Left renal pelvis (tissue), 4 donors: Measurements from ENCODE around the gene RASGRP2. TPM values are rescaled to one million over a fixed set of nuclear protein-coding genes. Genes with fewer than 3 reads are reported as not detected.

Source experiments
- DNase-seq, 4 donors: peaks; one replicate each; pipeline ENCODE4 v3.0.0-alpha.2; 2013; ENCODE audit warnings: low read depth in 4 of 4, low spot score in 3 of 4
- polyA plus RNA-seq, 4 donors: library from polyadenylated mRNA; unstranded; fragments of 120-200 nt; gene quantifications; one replicate each; pipeline ENCODE4 v1.2.1, GENCODE V29; 2013; ENCODE audit not compliant: insufficient read length in 4 of 4

RASGRP2 gene
- polyA plus RNA-seq, 4 donors, result 4.1 to 7.7 (median 6.3) TPM

GRCh38 chr11:64772303-64773018 lies 28.5 kb upstream of the RASGRP2 start:
- no peak for DNase-seq

GRCh38 chr11:64771861-64772260 lies 27.9 kb upstream of the RASGRP2 start:
- no peak for DNase-seq

DNA sequence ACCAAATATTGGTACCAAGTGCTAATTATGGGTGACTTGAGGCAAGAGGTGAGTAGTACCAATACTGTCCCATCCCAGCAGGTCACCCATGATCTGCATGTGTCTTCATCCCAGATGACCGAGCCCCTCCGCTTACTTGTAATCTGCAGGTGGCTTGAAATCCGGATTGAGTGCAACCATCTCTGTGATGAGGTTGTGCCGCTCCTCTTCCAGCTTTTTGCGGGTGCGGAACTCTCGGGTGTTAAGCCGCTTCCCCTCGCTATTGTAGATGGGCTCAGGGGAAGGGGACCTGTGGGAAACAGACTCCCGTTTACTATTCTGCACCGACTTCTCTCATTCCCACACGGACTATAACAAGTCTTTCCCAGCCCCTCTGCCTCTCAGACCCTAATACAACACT lies 26.2 kb upstream of the RASGRP2 start:
- DNase-seq, result no peak

DNA sequence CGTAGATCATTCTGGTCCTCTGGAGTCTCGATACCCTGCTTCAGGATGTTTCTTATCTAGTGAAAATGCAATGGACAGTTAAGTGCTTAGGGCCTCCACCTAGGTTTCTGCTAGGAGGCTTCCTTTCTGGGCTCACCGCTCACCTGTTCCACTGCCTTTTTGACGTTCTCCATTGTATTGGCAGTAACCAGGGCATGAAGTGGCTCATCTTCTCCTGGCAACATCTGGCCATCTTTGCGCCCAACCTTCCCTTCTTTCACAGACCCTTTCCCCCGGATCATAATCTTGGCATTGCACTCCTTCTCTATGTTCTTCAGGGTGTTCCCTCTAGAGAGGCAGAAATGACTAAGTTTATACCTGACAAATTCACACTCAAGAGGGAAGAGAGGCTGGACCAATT lies 25.3 kb upstream of the RASGRP2 start:
- DNase-seq, result no peak

- no peak for DNase-seq
These were observed 24.4 kb upstream of the RASGRP2 start for GRCh38 chr11:64768300-64768694.

DNA sequence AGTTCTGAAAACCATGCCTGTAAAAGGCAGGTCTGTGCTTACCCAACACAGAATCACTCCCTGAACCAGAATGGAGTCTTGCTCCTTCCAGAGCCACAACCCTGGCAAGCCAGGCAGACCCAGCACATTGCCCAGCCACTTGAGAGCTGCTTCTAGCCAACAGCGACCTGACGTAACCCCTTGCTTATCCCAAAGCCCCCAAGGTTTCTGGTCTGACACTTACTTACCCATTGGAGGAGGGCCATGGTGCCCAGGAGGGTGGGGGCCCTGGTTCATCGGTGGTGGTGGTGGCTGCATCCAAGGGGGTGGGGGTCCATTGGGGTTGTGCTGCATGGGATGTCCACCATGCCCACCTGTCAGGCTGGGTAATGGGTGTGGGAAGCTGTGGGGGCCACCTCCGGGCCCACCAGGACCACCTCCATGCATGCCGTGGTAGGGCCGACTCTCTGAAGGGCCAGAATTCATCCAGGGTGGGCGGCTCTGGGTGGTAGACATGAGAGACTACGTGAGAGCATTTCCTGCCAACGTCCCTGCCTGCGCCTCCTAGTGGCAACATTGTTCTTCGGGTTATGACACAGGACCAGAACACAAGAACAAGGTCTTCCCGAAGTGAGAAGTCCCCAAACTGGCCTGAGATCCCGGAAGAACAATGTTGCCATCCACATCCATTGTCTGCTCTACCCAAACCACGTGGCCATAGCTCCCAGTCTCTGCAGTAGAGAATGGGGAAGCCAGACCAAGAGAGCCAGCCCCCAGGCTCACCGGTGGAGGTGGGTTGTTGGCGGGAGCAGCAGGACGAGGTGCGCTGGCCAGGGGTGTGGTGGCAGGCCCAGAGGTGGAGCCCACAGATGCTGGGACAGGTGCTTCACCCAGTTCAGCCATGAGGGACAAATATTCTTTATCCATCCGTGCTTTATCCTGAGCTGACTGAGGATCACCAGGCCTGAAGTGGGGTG lies 23.7 kb upstream of the RASGRP2 start:
- no peak for DNase-seq

DNA sequence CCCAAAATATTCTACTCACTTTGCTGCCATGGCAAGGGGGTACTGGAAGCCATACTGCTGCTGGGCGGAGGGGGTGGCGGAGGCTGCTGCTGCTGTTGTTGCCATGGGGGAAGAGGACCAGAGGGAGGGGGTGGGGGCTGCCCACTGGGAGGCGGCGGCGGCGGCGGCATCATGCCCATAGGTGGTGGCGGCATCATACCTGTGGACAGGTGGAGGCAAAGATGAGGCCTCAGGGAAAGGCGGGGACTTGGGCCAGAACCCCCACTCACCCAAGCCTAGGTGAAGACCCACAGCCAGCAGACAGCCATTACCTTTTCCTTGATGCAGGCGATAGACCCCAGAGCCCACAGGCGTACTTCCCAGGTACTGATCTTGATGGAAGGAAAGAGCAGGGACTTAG lies 22.9 kb upstream of the RASGRP2 start:
- no peak for DNase-seq

DNA sequence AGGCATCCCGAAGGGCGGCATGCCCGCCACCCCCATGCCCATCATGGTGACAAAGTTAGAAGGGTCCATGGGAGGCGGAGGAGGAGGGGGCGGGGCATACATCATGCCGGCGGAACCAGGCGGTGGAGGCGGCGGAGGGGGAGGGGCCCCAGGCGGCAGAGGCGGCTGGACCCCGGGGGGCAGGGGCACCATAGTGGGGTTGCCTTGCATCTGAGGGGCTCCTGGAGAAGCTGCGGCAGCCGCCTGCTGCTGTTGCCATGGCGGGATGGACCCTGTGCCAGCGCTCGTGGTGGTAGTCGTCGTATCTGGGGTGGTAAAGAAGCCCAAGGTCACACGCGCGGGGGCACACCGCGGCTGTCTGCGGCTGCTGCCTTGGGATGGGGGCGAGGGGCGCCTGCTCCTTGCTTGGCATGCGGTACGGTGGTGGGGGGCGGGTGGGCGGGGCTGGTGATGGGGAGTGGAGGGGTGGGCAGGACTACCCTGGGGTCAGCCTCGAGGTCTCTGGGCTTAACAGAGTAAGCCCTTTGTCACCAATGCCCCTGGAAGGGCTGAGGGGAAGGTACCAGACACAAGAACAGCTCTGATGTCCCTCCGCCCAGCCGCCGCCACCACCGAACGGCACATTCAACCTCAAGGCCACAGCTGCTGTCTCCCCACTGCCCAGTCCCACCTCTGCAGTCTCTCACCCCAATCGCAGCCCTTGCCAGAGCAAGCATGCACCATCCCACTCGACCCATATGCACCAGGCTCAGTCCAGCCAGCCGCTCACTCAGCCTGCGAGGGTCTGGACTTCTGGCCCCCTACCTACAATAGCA lies 22.1 kb upstream of the RASGRP2 start:
- DNase-seq, result no peak

DNA sequence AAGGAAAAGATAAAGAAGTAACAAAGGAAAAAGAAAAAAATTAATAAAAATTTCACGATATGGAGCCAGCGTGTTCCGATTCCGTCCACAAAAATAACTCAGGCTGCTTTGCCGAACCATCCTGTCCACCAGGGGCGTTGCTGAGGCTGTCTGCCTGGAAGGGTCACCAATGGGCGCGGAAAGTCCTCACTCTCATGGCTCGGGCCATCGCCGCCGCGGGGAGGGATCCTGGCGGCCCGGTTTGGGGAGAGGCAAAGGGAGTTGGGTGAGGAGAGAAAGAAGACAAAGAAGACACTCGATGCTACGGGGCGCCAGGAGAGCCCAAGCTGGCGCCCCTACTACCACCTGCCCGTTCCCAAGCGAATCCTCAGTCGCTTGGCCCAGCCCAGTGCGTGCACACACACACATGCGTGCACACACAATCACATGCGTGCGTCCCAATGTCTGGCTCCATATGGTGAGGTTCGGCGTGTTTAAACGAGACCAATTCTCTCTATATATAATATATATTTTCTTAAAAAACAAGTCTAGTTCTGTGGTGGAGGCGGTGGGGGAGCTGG lies 21.4 kb upstream of the RASGRP2 start:
- no peak for DNase-seq

GRCh38 chr11:64764753-64765152 lies 20.8 kb upstream of the RASGRP2 start:
- no peak for DNase-seq

GRCh38 chr11:64764040-64764611 lies 20.2 kb upstream of the RASGRP2 start:
- no peak for DNase-seq

DNA sequence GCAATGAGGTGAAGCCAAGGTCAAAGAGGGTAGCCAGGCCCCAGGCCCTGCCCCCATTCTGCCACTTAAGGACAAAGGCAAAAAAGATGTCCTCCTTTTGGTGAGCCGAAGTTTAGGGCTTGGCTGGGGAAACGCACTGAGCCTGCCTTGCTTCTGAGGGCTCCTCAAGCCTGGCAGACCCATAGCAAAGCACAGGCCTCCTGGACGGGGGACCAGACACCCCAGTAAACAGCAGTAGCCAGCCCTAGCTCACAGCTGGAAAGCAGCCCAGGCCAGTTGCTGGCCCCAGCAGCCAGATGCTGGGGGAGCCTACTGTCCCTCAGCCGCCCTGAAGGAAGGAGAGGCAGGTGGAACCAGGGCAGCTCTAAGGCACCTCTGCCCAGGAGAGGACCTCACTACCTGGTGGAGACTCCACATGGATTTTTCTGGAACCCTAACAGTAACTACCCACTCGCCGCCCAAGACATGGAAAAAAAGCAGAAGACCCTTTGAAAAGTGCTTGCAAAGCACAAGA lies 19.6 kb upstream of the RASGRP2 start:
- no peak for DNase-seq

DNA sequence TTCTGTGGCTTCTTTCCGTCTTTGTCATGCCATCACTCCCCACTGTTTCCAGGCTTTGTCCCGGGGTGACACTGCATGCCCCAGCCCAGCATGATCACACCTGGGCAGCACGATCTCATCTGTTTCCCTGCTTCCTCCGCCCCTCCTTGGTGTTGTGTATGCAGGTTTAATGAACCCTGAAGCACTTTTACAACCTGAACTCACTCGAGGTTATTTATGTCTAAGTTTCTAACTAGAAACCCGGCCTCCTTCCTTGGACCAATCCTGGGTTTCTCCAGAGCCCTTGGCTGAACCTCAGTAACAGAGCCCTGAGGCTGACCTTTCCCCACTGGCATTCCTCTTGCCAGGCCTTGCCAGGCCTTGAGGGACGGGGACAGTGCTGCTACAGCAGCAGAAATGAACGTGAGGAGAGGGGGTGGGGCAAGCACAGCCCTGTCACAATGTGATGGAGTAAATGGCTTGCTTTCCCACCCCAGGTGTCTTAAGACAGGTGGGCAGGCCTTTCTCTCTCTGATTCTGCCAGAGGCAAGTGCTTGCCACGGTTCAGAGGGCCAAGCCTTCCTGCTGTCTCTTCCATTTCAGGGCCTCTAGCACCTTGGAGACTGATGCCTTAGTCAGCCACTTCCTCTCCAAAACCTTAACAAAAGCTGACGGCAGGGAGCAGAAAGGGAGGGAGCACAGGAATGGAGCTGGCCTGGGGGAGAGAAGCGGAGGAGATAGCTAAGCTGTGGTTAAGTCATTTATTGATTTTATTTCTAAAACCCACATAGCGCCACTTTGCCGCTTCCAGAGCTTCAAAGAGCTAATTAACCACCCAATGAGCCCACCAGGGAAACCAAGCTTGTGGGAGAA lies 19.0 kb upstream of the RASGRP2 start:
- peak in 1 of 4 donors; percentile 85 for DNase-seq

- DNase-seq, result no peak
These were observed 18.3 kb upstream of the RASGRP2 start for GRCh38 chr11:64762277-64762673.

DNA sequence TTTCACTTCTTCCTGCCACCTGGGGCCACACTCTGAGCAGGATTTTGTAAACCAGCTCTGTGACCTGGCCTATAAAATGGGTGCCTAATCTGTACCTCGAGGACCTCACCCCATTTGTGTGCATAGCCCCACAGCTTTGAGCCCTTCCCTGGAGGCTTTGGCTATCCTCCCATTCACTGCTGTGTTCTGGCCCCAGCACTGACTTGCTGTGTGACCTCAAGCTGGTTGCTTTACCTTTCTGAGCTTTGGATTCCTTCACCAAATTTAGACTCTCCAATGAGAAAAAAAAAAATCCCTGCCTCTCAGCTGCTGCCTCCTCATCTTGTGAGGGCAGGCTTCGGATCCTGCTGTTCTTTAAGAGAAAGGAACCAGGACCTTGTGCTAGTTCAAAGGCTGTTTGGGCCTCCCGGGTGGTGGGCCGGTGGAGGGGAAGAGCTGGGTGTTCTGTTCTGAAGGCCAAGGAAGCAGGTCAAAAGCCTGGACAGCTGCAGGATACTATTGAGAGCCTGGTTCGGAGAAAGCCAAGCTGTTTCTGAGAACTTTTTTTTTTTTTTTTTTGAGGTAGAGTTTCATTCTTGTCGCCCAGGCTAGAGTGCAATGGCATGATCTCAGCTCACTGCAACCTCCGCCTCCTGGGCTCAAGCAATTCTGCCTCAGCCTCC lies 16.9 kb upstream of the RASGRP2 start:
- no peak for DNase-seq

- no peak for DNase-seq
These were observed 16.1 kb upstream of the RASGRP2 start, which contains the start of gene PYGM for GRCh38 chr11:64759722-64760719. PYGM (minus strand) TSS chr11:64759974; CDS start chr11:64759898, 76 bp downstream.

- no peak for DNase-seq
These were observed 15.3 kb upstream of the RASGRP2 start for GRCh38 chr11:64759131-64759721.
